Measurements from ENCODE around the gene SGK1.
A peak's percentile ranks its signal among the peaks of the same experiment; 100 is the strongest.

SGK1 gene

DNA sequence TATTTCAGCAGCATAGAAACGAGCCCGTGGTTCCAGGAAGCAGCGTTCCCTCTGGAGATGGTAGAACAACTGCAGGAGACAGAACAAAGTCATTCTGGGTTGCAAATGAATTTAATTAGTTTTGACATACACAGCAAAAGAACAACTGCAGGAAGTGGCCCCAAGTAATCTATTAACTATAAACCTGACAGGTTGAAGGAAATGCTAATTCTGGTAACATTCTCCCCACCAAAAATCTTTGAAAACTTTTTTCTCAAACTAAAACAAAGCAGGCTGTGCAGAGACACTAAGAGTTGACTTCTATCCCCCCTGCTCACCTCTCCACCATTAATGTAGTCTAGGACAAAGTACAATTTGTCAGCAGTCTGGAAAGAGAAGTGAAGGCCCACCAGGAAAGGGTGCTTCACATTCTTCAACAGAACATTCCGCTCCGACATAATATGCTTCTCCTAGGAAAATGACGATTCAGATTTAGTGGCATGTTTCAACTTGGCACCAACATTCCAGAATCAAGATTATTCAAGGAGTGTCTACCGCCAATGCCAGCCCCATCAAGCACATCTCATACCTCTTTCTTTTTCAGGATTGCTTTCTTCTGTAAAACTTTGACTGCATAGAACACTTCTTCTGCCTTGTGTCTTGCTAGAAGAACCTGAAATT, 145.1 kb downstream of the SGK1 start:
- TF ChIP-seq, protein P1, sequence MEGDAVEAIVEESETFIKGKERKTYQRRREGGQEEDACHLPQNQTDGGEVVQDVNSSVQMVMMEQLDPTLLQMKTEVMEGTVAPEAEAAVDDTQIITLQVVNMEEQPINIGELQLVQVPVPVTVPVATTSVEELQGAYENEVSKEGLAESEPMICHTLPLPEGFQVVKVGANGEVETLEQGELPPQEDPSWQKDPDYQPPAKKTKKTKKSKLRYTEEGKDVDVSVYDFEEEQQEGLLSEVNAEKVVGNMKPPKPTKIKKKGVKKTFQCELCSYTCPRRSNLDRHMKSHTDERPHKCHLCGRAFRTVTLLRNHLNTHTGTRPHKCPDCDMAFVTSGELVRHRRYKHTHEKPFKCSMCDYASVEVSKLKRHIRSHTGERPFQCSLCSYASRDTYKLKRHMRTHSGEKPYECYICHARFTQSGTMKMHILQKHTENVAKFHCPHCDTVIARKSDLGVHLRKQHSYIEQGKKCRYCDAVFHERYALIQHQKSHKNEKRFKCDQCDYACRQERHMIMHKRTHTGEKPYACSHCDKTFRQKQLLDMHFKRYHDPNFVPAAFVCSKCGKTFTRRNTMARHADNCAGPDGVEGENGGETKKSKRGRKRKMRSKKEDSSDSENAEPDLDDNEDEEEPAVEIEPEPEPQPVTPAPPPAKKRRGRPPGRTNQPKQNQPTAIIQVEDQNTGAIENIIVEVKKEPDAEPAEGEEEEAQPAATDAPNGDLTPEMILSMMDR (IDR thresholded peaks at IDR 0.05): no peak
- Histone ChIP-seq H3K36me3 (ENCODE audit: control insufficient read depth, insufficient read depth, low read length) (peaks cover 63% of the 10 kb centered on the region), H3K4me2 (ENCODE audit: low read length) (peak overlapping the region; percentile 83), H3K4me3 (ENCODE audit: low read depth, low read length) (peak overlapping the region; percentile 100), H3K27ac (peak overlapping the region; percentile 100), H3K9me3 (ENCODE audit: control insufficient read depth, low read length) (peaks cover 36% of the 10 kb centered on the region), H3K9ac (peak overlapping the region; percentile 100), H3K27me3 (ENCODE audit: control insufficient read depth, insufficient read depth, low read length) (no peaks in the 10 kb centered on the region), H2AFZ (no peak overlapping the region), H3K79me2 (peaks cover 57% of the 10 kb centered on the region), H3K4me1 (peaks cover 17% of the 10 kb centered on the region)

GRCh38 chr6:134172020-134172705, 145.7 kb downstream of the SGK1 start:
- H3K4me2 ChIP-seq (ENCODE audit: low read length): peak overlapping the region; percentile 83
- TF ChIP-seq, protein P1 (IDR thresholded peaks at IDR 0.05): peak; percentile 11
- H3K36me3 ChIP-seq (ENCODE audit: control insufficient read depth, insufficient read depth, low read length): peaks cover 63% of the 10 kb centered on the region
- H3K27ac ChIP-seq: peak overlapping the region; percentile 100
- H3K9me3 ChIP-seq (ENCODE audit: control insufficient read depth, low read length): peaks cover 36% of the 10 kb centered on the region
- peaks cover 51% of the 10 kb centered on the region for H3K79me2 ChIP-seq
- H3K4me3 ChIP-seq (ENCODE audit: low read depth, low read length): peak overlapping the region; percentile 100
- no peak overlapping the region for H2AFZ ChIP-seq
- H3K9ac ChIP-seq: peak overlapping the region; percentile 100
- H3K27me3 ChIP-seq (ENCODE audit: control insufficient read depth, insufficient read depth, low read length): no peaks in the 10 kb centered on the region
- peaks cover 15% of the 10 kb centered on the region for H3K4me1 ChIP-seq

- Histone ChIP-seq H3K4me3 (ENCODE audit: low read depth, low read length) (peak overlapping the region; percentile 100), H2AFZ (no peak overlapping the region), H3K4me2 (ENCODE audit: low read length) (peak overlapping the region; percentile 83), H3K4me1 (peaks cover 16% of the 10 kb centered on the region), H3K27ac (peak overlapping the region; percentile 100), H3K9me3 (ENCODE audit: control insufficient read depth, low read length) (peaks cover 36% of the 10 kb centered on the region), H3K27me3 (ENCODE audit: control insufficient read depth, insufficient read depth, low read length) (no peaks in the 10 kb centered on the region), H3K36me3 (ENCODE audit: control insufficient read depth, insufficient read depth, low read length) (peaks cover 63% of the 10 kb centered on the region), H3K9ac (peak overlapping the region; percentile 100), H3K79me2 (peaks cover 51% of the 10 kb centered on the region)
- TF ChIP-seq, protein P1 (IDR thresholded peaks at IDR 0.05): no peak
Measured at GRCh38 chr6:134171517-134171916, 146.4 kb downstream of the SGK1 start.

DNA sequence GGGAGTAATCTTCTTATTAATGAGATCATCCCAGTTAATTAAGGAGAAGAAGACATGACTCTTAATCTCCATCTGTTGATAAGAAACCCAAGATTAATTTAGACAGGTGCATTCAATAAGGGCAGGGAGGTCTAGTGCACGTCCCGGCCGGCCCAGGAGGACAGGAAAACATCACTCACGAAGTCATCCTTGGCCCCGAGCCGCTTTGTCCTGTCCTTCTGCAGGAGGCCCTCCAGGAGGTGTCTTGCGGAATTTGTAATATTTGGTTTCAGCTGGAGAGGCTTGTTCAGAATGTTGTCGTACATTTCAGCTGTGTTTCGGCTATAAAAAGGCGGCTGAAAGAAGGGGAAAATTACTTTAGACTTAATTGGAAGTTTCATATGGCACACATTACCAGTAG, 147.1 kb downstream of the SGK1 start:
- peak overlapping the region; percentile 100 for H3K4me3 ChIP-seq (ENCODE audit: low read depth, low read length)
- peaks cover 51% of the 10 kb centered on the region for H3K79me2 ChIP-seq

More for the DNA sequence above, 147.1 kb downstream of the SGK1 start:
- peak overlapping the region; percentile 83 for H3K4me2 ChIP-seq (ENCODE audit: low read length)
- peaks cover 18% of the 10 kb centered on the region for H3K4me1 ChIP-seq
- peaks cover 36% of the 10 kb centered on the region for H3K9me3 ChIP-seq (ENCODE audit: control insufficient read depth, low read length)
- TF ChIP-seq, protein P1 (IDR thresholded peaks at IDR 0.05): no peak
- H3K9ac ChIP-seq: peak overlapping the region; percentile 100
- no peak overlapping the region for H2AFZ ChIP-seq
- H3K27ac ChIP-seq: peak overlapping the region; percentile 100
- H3K36me3 ChIP-seq (ENCODE audit: control insufficient read depth, insufficient read depth, low read length): peaks cover 63% of the 10 kb centered on the region
- H3K27me3 ChIP-seq (ENCODE audit: control insufficient read depth, insufficient read depth, low read length): no peaks in the 10 kb centered on the region

Measured in parathyroid adenoma (tissue), 2 donors.